Activated T-cell treated with anti-CD3 and anti-CD28 coated beads, Interleukin-2, amount 50 U/mL, for 24 hours (primary cell): Measurements from ENCODE around the gene TMEM50B.
"Not testable (repeated sequence)": the region's sequence is repeated elsewhere in the genome, so short reads cannot be mapped to it uniquely, and the experiment has no call there.

ENCODE experiments used
- DNase-seq: peaks from one replicate; pipeline ENCODE4 v3.0.0-alpha.2; 2020
- H3K27ac Mint-ChIP-seq: 2 replicates; pipeline ENCODE4 v1.8.0; 2020; ENCODE audit warnings: mild to moderate bottlenecking, mixed read lengths
- H3K27me3 Mint-ChIP-seq: 2 replicates; pipeline ENCODE4 v1.8.0; 2020; ENCODE audit warnings: mixed read lengths
- H3K36me3 Mint-ChIP-seq: 2 replicates; pipeline ENCODE4 v1.8.0; 2020; ENCODE audit warnings: low read depth, mixed read lengths
- H3K4me1 Mint-ChIP-seq: 2 replicates; pipeline ENCODE4 v1.8.0; 2020; ENCODE audit warnings: low read depth, mixed read lengths
- H3K4me3 Mint-ChIP-seq: 2 replicates; pipeline ENCODE4 v1.8.0; 2020; ENCODE audit warnings: mild to moderate bottlenecking, moderate library complexity, mixed read lengths
- H3K9me3 Mint-ChIP-seq: 2 replicates; pipeline ENCODE4 v1.8.0; 2020; ENCODE audit warnings: mixed read lengths

Gene TMEM50B

DNA sequence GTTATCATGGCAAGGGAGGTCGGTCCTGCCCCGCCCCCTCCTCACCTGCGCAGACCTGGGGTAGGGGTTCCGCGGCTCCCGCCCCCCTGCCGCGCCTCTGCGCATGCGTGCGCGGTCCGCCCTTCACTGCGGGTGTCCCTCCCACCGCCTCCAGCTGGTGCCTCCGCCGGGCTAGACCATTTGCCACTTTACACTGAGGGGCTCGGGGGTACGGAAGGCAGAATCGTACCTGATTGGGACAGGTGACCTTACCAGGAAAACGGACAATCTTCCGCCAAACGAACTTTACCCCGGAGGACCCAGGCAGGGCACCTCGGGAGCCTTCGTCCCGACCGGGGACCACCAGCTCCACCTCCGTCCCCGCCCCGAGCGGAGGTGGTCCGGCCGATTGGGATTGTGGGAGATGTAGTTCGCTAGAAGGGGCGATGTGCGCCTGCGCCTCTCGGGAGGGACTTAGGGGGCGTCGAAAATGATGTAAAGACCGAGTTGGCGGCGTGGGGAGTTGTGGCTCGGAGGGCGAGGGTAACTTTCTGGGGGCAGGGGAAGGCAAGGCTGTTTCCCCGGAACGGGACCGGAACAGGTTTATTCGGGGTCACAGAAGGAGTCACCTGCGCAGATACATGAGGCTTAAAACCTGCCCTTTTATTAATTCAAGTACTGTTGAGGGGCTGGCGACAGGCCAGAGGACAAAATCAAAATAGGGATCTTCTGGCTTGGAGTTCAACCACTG lies 11.8 kb upstream of the TMEM50B start, which contains the start of gene DNAJC28:
Gene DNAJC28 (minus strand): TSS at position 344 of the 730 bp plus-strand sequence. CDS start 2,323 bp downstream, outside the sequence.
- H3K36me3 Mint-ChIP-seq, result no peaks in the 10 kb centered on the region
- no peaks in the 10 kb centered on the region for H3K9me3 Mint-ChIP-seq
- peak; percentile 98 for DNase-seq
- no peaks in the 10 kb centered on the region for H3K27me3 Mint-ChIP-seq
- H3K4me3 Mint-ChIP-seq, result peak within 1 kb of the TSS; percentile 83
- H3K4me1 Mint-ChIP-seq, result peaks cover 10% of the 10 kb centered on the region
- H3K27ac Mint-ChIP-seq, result peak within 1 kb of the TSS; percentile 92

DNA sequence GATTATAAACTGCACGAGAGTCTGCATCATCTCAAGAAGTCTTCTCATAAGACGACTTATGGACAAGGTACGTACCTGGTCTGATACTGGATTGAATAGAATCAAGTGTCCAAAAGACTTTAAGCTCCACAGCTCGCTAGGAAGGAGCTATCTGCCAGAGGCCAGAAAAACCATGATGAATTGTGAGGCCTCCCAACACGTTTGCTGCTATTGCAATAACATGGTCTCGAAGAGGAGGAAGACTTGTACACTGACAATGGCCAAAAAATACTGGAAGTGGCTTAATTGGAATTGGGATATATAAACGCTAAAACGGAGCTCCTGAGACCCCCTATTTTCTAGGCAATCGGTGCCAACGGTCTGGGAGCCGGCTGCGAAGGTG lies 11.2 kb upstream of the TMEM50B start:
- Mint-ChIP-seq H3K36me3 (no peaks in the 10 kb centered on the region), H3K4me1 (peaks cover 10% of the 10 kb centered on the region), H3K27ac (peak overlapping the region; percentile 92), H3K4me3 (peak overlapping the region; percentile 83), H3K9me3 (no peaks in the 10 kb centered on the region), H3K27me3 (no peaks in the 10 kb centered on the region)
- DNase-seq, result no peak

DNA sequence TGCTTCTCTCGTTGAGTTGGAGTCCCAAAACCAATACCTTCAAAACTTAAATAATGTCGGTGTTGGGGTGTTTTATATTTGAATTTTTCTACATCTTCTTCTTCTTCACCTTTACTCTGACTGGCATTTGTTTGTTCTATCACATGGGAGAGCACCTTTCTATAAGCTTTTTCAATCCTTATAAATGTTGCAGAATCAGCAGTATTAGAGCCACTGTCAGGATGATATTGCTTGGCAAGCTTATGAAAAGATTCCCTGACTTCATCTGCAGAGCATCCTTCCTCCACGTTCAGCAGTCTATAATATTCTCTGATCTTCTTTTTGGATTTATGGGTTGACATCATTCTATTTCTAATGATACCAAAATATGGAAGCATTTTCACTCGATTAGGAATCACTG lies 9.2 kb upstream of the TMEM50B start:
- H3K4me3 Mint-ChIP-seq, result no peak overlapping the region
- DNase-seq, result no peak
- no peaks in the 10 kb centered on the region for H3K27me3 Mint-ChIP-seq
- H3K36me3 Mint-ChIP-seq, result no peaks in the 10 kb centered on the region
- H3K4me1 Mint-ChIP-seq, result peaks cover 10% of the 10 kb centered on the region
- no peak overlapping the region for H3K27ac Mint-ChIP-seq
- H3K9me3 Mint-ChIP-seq, result no peaks in the 10 kb centered on the region

- H3K36me3 Mint-ChIP-seq, result no peaks in the 10 kb centered on the region
- no peaks in the 10 kb centered on the region for H3K9me3 Mint-ChIP-seq
- H3K27me3 Mint-ChIP-seq, result no peaks in the 10 kb centered on the region
- DNase-seq, result no peak
- H3K4me1 Mint-ChIP-seq, result peaks cover 10% of the 10 kb centered on the region
- no peak overlapping the region for H3K4me3 Mint-ChIP-seq
- no peak overlapping the region for H3K27ac Mint-ChIP-seq
Measured at GRCh38 chr21:33487996-33488395, 8.2 kb upstream of the TMEM50B start.

GRCh38 chr21:33481314-33481943 lies 1.7 kb upstream of the TMEM50B start:
- Mint-ChIP-seq H3K9me3 (no peaks in the 10 kb centered on the region), H3K27ac (no peak overlapping the region), H3K4me3 (peak overlapping the region; percentile 90), H3K4me1 (peaks cover 22% of the 10 kb centered on the region), H3K27me3 (no peaks in the 10 kb centered on the region), H3K36me3 (peaks cover 11% of the 10 kb centered on the region)
- no peak for DNase-seq

DNA sequence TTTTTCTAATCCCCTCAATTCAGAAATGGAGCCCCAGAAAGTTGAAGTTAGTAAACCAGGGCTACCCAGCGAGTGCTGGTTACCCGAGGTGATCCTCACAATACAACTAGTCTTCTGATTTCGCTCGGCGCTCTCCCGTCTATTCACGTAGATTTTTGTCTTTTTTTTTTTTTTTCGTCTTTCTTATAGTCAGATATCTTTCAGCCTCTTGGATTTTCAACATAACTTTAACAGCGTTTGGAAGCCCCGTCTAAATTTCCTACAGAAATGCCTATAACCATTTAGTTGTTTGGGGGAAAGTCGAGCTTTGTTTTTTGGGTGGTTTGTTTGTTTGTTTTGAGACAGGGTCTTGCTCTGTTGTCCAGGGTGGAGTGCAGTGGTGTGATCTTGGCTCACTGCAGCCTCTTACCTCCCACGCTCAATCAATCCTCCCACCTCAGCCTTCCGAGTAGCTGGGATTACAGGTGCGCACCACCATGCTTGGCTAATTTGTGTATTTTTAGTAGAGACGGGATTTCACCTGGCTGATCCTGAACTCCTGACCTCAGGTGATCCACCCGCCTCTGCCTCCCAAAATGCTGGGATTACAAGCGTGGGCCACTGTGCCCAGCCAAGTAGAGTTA lies 818 bp upstream of the TMEM50B start:
- H3K36me3 Mint-ChIP-seq, result peaks cover 11% of the 10 kb centered on the region
- H3K9me3 Mint-ChIP-seq, result no peaks in the 10 kb centered on the region
- H3K27ac Mint-ChIP-seq, result peak overlapping the region; percentile 94
- peak overlapping the region; percentile 90 for H3K4me3 Mint-ChIP-seq
- no peaks in the 10 kb centered on the region for H3K27me3 Mint-ChIP-seq
- peaks cover 22% of the 10 kb centered on the region for H3K4me1 Mint-ChIP-seq
- no peak for DNase-seq

- peaks cover 22% of the 10 kb centered on the region for H3K4me1 Mint-ChIP-seq
- H3K27ac Mint-ChIP-seq, result peak overlapping the region; percentile 87
- peak; percentile 61 for DNase-seq
- H3K36me3 Mint-ChIP-seq, result peaks cover 11% of the 10 kb centered on the region
- peak overlapping the region; percentile 90 for H3K4me3 Mint-ChIP-seq
- H3K9me3 Mint-ChIP-seq, result no peaks in the 10 kb centered on the region
- no peaks in the 10 kb centered on the region for H3K27me3 Mint-ChIP-seq
Measured at GRCh38 chr21:33478935-33479678, 667 bp downstream of the TMEM50B start.

- peak overlapping the region; percentile 87 for H3K27ac Mint-ChIP-seq
- H3K4me3 Mint-ChIP-seq, result peak overlapping the region; percentile 90
- H3K36me3 Mint-ChIP-seq, result peaks cover 15% of the 10 kb centered on the region
- no peaks in the 10 kb centered on the region for H3K27me3 Mint-ChIP-seq
- H3K4me1 Mint-ChIP-seq, result peaks cover 26% of the 10 kb centered on the region
- H3K9me3 Mint-ChIP-seq, result no peaks in the 10 kb centered on the region
- no peak for DNase-seq
Measured at GRCh38 chr21:33478182-33478581, 1.6 kb downstream of the TMEM50B start.

DNA sequence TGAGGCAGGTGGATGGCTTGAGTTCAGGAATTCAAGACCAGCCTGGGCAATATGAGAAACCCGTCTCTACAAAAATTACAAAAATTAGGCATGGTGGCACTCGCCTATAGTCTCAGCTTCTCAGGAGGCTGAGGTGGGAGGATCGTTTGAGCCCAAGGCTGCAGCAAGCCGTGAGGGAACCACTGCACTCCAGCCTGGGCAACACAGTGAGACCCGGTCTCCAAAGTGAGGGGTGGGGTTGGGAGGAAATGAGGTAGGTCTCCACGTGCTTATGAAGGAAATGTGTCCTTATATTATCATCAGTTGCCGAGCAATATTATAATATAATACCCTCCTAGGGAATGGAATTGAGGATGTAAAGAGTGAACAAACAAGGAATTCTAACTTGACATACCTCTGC lies 2.7 kb downstream of the TMEM50B start:
- Mint-ChIP-seq H3K36me3 (peaks cover 17% of the 10 kb centered on the region), H3K9me3 (no peaks in the 10 kb centered on the region), H3K4me1 (peaks cover 28% of the 10 kb centered on the region), H3K27ac (peak overlapping the region; percentile 30), H3K27me3 (no peaks in the 10 kb centered on the region), H3K4me3 (peak overlapping the region; percentile 35)
- DNase-seq, result no peak

- H3K4me3 Mint-ChIP-seq, result no peak overlapping the region
- no peaks in the 10 kb centered on the region for H3K27me3 Mint-ChIP-seq
- DNase-seq, result no peak
- H3K27ac Mint-ChIP-seq, result no peak overlapping the region
- peaks cover 7% of the 10 kb centered on the region for H3K36me3 Mint-ChIP-seq
- peaks cover 26% of the 10 kb centered on the region for H3K4me1 Mint-ChIP-seq
- no peaks in the 10 kb centered on the region for H3K9me3 Mint-ChIP-seq
Measured at GRCh38 chr21:33473344-33473743, 6.4 kb downstream of the TMEM50B start.

GRCh38 chr21:33470701-33471100 lies 9.1 kb downstream of the TMEM50B start:
- H3K9me3 Mint-ChIP-seq, result no peaks in the 10 kb centered on the region
- H3K4me3 Mint-ChIP-seq, result no peak overlapping the region
- H3K36me3 Mint-ChIP-seq, result peaks cover 16% of the 10 kb centered on the region
- peaks cover 17% of the 10 kb centered on the region for H3K4me1 Mint-ChIP-seq
- DNase-seq, result no peak
- H3K27ac Mint-ChIP-seq, result no peak overlapping the region
- H3K27me3 Mint-ChIP-seq, result no peaks in the 10 kb centered on the region

GRCh38 chr21:33469183-33469582 lies 10.6 kb downstream of the TMEM50B start:
- H3K9me3 Mint-ChIP-seq, H3K27me3 Mint-ChIP-seq, H3K4me3 Mint-ChIP-seq, H3K27ac Mint-ChIP-seq, DNase-seq: not testable (repeated sequence)
- Mint-ChIP-seq H3K4me1 (peaks cover 19% of the 10 kb centered on the region), H3K36me3 (peaks cover 21% of the 10 kb centered on the region)

DNA sequence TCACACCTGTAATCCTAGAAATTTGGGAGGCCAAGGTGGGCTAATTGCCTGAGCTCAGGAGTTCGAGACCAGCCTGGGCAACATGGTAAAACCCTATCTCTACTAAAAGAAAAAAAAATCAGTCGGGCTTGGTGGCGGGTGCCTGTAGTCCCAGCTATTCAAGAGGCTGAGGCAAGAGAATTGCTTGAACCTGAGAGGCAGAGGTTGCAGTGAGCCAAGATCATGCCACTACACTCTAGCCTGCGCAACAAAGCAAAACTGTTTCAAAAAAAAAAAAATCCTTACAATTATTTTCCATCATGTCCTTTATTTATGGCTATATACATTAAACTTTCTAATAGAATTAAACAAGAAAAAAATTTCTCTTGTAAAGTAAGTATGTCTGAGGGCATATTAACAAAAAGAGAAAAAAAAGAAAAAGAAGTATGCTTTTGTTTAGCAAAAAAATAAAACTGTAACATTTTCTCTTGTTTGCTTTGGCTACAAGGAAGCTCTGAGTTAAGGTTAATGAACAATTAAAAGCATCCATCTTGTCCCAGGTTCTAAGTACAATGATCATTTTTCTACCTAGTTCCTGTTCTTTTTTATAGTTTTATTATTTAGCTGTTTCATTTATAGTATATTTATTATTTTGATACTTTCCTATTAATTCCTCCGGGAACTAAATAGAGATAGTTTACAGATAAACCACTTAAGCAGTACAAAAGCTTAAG lies 18.1 kb downstream of the TMEM50B start:
- H3K27me3 Mint-ChIP-seq, result no peaks in the 10 kb centered on the region
- H3K9me3 Mint-ChIP-seq, result no peaks in the 10 kb centered on the region
- no peak overlapping the region for H3K4me3 Mint-ChIP-seq
- no peak for DNase-seq
- peaks cover 39% of the 10 kb centered on the region for H3K36me3 Mint-ChIP-seq
- H3K4me1 Mint-ChIP-seq, result peaks cover 2% of the 10 kb centered on the region
- H3K27ac Mint-ChIP-seq, result no peak overlapping the region

DNA sequence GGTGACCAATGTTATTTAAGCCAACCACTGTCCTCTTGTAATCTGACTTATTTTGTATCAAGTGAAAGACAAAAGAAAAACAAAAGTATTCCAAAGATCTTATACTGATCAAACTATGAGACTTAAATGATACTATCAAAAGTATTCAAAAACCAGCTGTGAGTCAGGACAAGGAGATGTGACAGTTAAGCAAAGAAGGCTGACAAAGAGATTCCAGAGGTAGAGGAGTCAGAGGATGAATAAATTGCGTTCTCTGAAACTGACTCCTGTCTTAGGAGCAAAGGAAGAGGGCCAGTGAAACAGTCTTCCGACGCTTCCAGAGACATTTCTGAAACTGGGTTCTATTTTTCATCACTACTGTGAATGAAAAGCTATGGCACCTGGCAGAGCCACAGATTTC lies 20.9 kb downstream of the TMEM50B start:
- no peaks in the 10 kb centered on the region for H3K27me3 Mint-ChIP-seq
- no peak overlapping the region for H3K27ac Mint-ChIP-seq
- H3K9me3 Mint-ChIP-seq, result no peaks in the 10 kb centered on the region
- DNase-seq, result no peak
- H3K4me1 Mint-ChIP-seq, result peaks cover 1% of the 10 kb centered on the region
- no peak overlapping the region for H3K4me3 Mint-ChIP-seq
- peaks cover 39% of the 10 kb centered on the region for H3K36me3 Mint-ChIP-seq
